COLO829 (cell line): Measurements from ENCODE around the gene UBE3B.
A peak's percentile ranks its signal among the peaks of the same experiment; 100 is the strongest.

ENCODE experiments used
- DNase-seq: peaks from one replicate; pipeline ENCODE4 v3.0.0; 2012; ENCODE audit warnings: low spot score

The UBE3B gene

GRCh38 chr12:109531411-109531810, 54.0 kb downstream of the UBE3B start:
- no peak for DNase-seq

DNA sequence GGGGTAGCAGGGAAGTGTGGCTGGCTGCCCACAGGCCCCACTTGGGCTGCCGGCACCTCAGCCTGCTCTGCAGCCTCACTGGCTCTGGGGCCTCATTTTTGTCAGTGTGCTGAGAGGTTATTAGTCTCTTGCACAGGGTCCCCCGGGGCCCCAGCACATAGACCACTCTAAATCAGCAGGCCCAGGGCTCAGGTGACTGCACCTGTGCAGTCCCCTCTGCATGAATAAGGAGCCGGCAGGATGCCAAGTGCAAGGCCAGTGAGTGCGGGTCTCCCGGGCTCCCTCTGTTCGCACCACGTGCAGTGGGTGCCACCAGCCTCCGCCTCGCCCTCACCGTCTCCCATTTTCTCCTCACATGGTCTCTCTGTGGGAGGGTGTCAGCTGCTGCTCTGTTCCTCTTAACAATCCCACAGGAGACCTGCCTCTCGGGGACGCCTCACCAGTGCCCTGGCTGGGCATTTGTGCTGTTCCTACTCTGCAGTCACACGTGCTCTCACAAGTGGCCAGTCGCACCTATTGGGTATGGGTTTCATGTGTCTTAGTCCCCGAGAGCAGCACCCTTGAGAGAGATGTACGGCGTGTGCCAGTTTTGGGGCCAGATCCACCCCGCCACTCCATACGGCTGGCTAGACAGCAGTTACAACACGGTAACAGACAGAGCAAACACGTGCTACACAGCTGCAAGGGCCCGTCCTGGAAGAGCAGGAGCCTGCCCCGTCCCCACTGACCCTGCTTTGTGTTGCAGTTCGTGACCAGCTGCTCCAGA, 55.5 kb downstream of the UBE3B start:
- no peak for DNase-seq

DNA sequence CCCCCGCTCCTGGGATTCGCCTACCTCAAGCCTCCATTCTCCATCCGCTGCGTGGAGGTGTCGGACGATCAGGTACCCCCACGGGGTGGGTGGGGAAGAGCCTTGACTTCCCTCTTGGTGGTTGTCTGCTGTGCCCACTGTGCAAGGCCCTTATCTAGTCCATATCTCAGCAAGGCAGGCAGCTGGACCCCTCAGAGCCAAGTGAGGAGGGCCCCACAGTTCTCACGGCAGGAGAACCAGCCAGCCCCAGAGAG, 56.0 kb downstream of the UBE3B start:
- DNase-seq, result no peak

GRCh38 chr12:109534456-109534855, 57.0 kb downstream of the UBE3B start:
- DNase-seq, result no peak

- no peak for DNase-seq
Observed at GRCh38 chr12:109535231-109535862, 57.9 kb downstream of the UBE3B start.

- no peak for DNase-seq
Observed at GRCh38 chr12:109535863-109536250, 58.4 kb downstream of the UBE3B start.

DNA sequence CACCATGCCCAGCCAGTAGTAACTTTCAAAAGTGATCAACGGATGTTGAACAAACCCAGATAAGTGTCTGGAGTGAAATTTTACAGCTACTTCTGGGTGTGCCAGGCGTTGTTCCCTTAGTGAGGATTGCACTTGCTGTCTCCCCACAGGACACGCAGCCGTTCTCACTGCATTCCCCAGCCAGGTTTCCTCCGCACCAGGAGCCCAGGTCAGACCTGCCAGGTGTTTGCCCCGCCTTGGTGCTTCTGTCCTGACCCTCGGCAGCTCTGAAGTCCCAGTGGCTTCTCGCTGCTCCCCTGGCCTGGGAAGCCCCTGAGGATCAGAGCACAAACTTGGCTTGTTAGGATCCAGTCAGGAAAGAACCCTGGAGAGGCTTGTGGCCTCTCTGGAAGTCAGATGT, 59.7 kb downstream of the UBE3B start:
- DNase-seq, result no peak

DNA sequence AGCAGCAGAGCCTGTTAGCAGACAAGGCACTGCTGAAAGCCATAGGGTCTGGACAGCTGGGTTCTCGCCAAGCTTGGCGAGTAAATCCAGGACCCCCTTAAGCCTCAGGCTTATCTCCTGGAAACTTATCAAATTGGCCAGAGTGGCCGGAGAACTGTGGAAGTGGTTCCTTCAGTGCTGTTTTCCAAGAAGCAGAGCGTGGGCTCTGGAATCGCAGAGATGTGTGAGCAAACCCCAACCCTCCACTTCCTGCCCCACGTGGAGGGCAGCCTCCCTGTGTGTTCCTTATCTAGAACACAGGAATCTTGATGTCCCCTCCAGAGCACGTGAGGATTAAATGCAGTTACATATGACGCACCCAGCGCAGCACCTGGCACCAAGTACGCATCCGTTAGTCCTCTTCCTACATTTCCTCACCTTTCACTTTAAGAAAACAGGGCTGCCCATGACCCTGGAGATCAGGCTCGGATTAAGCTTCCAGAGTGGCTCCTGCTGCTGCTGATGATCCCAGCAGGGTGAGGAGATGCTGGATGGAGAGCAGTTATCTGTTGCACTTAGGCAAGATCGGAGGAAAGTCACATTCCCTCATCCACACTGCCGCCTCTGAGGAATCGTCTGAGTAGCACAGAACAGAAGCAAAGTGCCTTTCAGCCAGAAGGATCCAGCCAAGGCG, 60.9 kb downstream of the UBE3B start:
- DNase-seq, result no peak

GRCh38 chr12:109539508-109539907, 62.1 kb downstream of the UBE3B start:
- peak; percentile 37 for DNase-seq

DNA sequence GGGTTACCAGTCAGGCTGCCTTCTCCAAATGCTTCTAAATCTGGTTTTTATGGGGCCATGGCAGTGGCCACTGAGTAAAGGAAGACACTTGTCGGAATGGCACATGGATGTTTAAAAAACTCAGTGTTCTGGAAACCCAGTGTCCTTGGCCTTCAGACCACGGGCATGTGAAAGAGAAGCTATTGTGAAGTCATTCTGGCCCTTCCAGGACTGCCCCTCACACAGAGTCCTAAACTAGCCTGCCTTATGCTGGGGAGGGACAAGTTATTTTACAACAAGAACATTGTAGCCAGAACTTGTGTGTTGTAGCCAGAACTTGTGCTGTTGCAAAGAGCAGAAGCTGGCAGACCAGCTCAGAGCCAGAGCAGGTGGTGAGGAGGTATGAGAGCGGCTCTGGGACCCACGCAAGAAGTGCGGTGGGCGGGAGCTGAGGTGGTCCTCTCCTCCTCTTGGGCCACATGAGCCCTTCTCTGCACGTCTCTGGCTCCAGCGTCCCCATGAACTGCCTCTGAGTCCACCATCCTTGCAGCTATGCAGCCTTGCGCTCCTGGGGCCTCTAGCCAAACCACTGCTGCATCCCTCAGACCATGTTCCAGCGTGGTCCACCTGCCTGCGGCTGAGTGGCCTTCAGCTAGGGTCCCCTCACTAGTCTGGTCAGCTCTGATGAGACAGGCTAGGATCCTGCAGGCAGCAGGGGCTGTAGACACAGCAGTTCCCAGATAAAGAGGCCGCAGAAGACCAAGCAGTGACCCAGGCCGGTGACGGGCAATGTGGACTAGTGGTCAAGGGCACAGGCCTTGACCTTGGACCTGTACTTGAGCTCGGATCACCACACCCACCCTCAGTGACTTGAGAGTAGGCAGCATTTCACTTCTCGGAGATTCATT, 63.3 kb downstream of the UBE3B start:
- DNase-seq, result no peak

GRCh38 chr12:109541413-109541726, 63.9 kb downstream of the UBE3B start:
- no peak for DNase-seq

DNA sequence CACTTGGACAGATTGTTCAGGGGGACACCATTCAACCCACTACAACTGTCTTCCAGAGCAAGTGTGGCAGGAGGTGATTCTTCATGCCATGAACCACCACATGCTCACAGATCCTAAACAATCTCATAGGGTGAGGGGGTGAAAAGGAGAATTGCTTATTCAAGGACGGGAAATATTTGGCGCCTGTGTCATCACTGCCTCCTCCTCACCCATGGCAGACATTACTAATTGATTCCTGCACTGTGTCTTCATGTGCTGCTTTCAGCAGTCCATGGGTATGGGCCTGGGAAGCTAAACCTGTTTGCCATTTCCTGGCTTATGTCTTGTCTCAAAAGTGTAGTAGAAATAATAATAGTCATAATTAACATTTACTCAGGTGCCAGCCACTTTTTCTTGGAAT, 64.6 kb downstream of the UBE3B start:
- no peak for DNase-seq

- no peak for DNase-seq
Observed at GRCh38 chr12:109542876-109543275, 65.4 kb downstream of the UBE3B start.

- no peak for DNase-seq
Observed at GRCh38 chr12:109544955-109545531, 67.6 kb downstream of the UBE3B start.

- no peak for DNase-seq
Observed at GRCh38 chr12:109545826-109546225, 68.4 kb downstream of the UBE3B start.

DNA sequence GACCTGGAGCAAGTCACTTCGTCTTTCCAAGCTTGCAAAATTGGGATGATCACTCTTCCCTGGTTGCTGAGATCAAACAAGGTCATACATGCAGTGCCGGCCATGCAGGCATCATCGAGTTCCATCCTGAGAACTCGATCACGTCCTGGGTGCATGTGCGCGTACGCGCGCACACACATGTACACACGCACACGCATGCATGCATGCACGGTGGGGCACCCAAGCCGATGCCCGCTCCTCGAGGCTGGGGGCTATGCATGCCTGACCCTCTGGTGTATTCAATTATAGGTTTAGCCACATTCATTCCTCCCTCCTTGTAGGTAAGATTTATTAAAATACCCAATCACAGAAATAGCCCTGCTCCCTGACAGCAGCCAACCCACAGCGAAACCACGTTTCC, 69.9 kb downstream of the UBE3B start:
- no peak for DNase-seq

- DNase-seq, result no peak
Observed at GRCh38 chr12:109548258-109548657, 70.8 kb downstream of the UBE3B start.

DNA sequence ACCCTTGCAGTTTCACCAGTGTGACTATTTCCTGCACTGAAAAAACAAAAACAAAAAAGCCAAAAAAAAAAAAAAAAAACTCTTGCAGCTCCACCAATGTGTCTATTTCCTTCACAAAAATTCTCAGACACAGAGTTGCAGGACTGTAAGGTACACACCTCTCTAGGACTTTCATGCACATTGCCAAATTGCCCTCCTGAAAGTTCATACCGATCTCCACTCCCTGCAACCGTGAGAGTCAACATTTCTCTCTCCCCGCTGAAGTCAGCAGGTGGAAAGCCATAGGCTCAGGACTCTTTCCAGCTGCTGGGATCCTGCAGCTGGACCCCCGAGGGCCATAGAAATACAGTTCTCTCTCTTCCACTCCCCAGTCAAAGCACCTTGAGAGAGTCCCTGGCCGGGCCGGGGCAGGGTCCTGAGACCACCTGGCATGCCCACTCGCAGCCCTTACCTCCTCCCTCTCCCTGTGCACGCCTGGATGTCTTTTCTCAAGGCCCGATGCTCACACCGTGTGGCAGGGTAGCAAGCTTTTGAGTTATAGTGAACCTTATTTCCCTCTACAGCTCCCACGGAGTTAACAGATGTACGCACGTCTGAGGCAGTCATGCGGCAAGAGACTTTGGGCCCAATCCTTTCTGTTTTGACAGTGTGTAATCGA, 72.3 kb downstream of the UBE3B start:
- no peak for DNase-seq

GRCh38 chr12:109550281-109550680, 72.8 kb downstream of the UBE3B start:
- DNase-seq, result no peak

DNA sequence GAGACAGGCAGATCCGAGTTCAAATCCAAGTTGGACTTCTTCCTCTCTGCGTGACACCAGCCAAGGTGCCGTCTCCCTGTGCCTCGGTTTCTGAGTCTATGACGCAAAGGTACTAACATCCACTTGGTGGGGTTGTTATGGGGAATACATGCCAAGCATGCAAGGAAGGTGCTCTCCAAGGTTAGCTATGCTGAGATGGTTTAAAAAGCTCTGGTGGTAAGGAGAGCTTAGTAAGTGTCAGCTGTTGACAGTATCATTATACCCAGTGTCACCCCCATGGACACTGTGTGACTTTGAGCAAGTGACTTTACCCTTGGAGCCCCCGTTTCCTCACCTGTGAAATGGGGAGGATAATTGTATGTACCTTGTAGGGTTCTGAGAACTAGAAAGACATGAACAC, 73.7 kb downstream of the UBE3B start:
- no peak for DNase-seq

DNA sequence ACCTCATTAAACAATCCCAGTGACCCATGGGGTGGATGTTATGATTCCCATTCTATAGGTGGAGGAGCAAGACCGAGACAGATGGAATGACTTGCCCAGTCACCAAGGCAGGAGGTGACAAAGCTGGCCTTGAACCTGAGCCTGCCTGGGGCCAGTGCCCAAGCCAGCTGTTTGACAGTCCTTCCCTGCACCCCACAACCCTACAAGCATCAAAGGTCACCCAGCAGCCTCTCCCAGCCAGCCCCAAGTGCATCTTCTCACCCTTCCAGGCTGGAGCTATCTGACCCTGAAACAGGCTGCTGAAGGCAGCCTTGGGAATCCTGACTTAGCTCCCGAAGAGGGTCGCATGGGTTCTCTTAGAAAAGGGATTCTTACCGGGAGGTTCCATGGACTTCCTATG, 75.5 kb downstream of the UBE3B start:
- no peak for DNase-seq

- DNase-seq, result no peak
Observed at GRCh38 chr12:109553483-109553882, 76.0 kb downstream of the UBE3B start.
